SU-DHL-6 (cell line): Measurements from ENCODE around the gene ITPR2.

Experiments
- H2AFZ ChIP-seq: fragments of 200-600 bp; sonication (generic); 2 replicates; pipeline ENCODE4 v1.6.1; 2014; ENCODE audit warnings: low read depth, mild to moderate bottlenecking, moderate library complexity, mixed read lengths, antibody characterized with exemption, low read length; ENCODE audit not compliant: severe bottlenecking
- H3F3A ChIP-seq: fragments of 200-600 bp; shearing (Covaris generic); 2 replicates; pipeline ENCODE4 v1.6.0; 2016; ENCODE audit warnings: antibody characterized with exemption, mild to moderate bottlenecking; ENCODE audit not compliant: insufficient read depth
- H3K27ac ChIP-seq: fragments of 200-600 bp; sonication (generic); 2 replicates; pipeline ENCODE4 v1.5.1; 2016; ENCODE audit warnings: low read depth, mild to moderate bottlenecking, low read length, moderate library complexity, mixed read lengths
- H3K27me3 ChIP-seq: fragments of 200-600 bp; sonication (generic), shearing (Covaris generic); 2 replicates; pipeline ENCODE4 v1.6.0; 2014; ENCODE audit warnings: mild to moderate bottlenecking, low read length
- H3K36me3 ChIP-seq: fragments of 200-600 bp; sonication (generic); 2 replicates; pipeline ENCODE4 v1.6.1; 2014; ENCODE audit warnings: mild to moderate bottlenecking, low read length, mixed read lengths
- H3K4me2 ChIP-seq: fragments of 300-600, 200-600 bp; shearing (Covaris generic), sonication (generic); 2 replicates; pipeline ENCODE4 v1.6.0; 2014; ENCODE audit warnings: low read length, low read depth, mild to moderate bottlenecking; ENCODE audit not compliant: poor library complexity, severe bottlenecking
- H3K4me3 ChIP-seq: fragments of 200-600 bp; sonication (generic); 2 replicates; pipeline ENCODE4 v1.5.1; 2014; ENCODE audit warnings: antibody characterized with exemption, low read length, mild to moderate bottlenecking, mixed read lengths; ENCODE audit not compliant: insufficient read depth, poor library complexity, severe bottlenecking
- H3K79me2 ChIP-seq: fragments of 200-600 bp; sonication (generic); 2 replicates; pipeline ENCODE4 v1.6.1; 2014; ENCODE audit warnings: mild to moderate bottlenecking, low read length, moderate library complexity; ENCODE audit not compliant: insufficient read depth
- H3K9ac ChIP-seq: fragments of 200-600 bp; sonication (generic); 2 replicates; pipeline ENCODE4 v1.7.0; 2014; ENCODE audit warnings: mild to moderate bottlenecking, low read length
- H3K9me2 ChIP-seq: fragments of 200-600 bp; sonication (generic); replicated peaks from 2 replicates; pipeline ENCODE4 v1.6.1; 2014; ENCODE audit warnings: low read length; ENCODE audit not compliant: insufficient read depth
- H3K9me3 ChIP-seq: fragments of 200-600 bp; sonication (generic); 2 replicates; pipeline ENCODE4 v1.6.1; 2014; ENCODE audit warnings: low read length, mixed read lengths; ENCODE audit not compliant: insufficient read depth
- H4K20me1 ChIP-seq: fragments of 200-600 bp; sonication (generic); 2 replicates; pipeline ENCODE4 v1.6.1; 2014; ENCODE audit warnings: low read depth, mild to moderate bottlenecking, antibody characterized with exemption, low read length, moderate library complexity, mixed read lengths
- EZH2phosphoT487 ChIP-seq: fragments of 200-600 bp; sonication (generic), shearing (Covaris generic); conservative IDR thresholded peaks from 2 replicates; pipeline ENCODE4 v1.6.1; 2018; ENCODE audit warnings: mild to moderate bottlenecking, antibody characterized with exemption, low read length, moderate library complexity, mixed read lengths
- TF ChIP-seq, protein P1 (sequence below): fragments of 200-600 bp; sonication (generic); IDR thresholded peaks from one replicate; pipeline ENCODE4 v1.5.1; 2017; ENCODE audit warnings: antibody characterized with exemption, mild to moderate bottlenecking, low read length, moderate library complexity; ENCODE audit not compliant: insufficient read depth, poor library complexity, severe bottlenecking

ITPR2 gene

DNA sequence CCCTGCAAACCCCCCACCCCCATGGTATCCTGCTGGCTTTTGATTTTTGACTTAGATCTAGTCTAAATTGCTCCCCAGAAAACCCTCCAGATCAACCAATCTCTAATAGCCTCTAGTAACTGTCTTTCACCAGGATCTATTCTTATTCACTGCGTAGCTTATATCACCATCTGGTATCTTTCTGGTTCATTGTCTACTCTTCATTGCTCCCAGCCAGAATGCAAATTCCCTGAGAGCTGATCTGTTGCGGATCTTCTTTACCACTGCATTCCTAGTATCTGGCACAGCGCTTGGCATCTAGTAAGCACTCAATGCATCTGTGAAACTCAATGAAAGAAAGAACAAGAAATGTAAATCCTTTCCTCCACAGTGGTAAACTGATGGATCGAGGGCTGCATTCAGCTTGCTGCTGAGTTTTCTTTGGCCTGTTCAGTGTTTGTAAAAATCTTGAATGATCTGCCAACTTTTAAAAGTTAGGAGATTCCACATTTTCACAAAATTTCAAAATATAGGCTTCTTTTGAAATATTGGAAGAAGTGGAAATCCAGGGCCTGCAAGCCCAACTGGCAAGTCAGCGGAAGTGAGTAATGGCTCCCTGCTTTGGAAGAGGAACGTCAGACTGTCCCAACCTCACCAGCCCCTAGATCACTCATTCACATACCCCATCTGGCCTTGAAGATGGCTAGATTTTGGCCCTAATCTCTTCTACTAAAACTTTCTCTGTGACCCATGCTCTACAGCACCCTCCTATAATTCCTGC lies 363.4 kb downstream of the ITPR2 start:
- Histone ChIP-seq H3K36me3 (no peaks in the 10 kb centered on the region), H3K27ac (no peak overlapping the region), H3K4me2 (no peak overlapping the region)

DNA sequence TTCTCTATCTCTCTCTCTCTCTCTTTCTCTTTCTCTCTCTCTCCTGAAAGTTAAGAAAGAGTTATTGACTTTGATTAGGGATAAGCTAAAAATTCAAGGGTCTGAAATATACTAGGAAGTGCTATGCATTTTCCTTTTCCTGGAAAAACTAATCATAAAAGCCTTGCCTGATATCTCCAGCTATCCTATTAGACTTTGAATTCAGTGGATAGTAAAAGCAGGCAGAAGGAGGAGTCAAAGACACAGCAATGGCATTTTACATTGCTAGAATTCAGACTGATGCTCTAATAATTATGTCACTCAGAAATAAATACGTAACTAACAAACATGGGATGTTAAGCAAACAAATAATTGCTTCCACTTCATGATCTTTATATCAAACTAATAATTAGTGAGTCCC lies 365.6 kb downstream of the ITPR2 start:
- TF ChIP-seq, protein P1, sequence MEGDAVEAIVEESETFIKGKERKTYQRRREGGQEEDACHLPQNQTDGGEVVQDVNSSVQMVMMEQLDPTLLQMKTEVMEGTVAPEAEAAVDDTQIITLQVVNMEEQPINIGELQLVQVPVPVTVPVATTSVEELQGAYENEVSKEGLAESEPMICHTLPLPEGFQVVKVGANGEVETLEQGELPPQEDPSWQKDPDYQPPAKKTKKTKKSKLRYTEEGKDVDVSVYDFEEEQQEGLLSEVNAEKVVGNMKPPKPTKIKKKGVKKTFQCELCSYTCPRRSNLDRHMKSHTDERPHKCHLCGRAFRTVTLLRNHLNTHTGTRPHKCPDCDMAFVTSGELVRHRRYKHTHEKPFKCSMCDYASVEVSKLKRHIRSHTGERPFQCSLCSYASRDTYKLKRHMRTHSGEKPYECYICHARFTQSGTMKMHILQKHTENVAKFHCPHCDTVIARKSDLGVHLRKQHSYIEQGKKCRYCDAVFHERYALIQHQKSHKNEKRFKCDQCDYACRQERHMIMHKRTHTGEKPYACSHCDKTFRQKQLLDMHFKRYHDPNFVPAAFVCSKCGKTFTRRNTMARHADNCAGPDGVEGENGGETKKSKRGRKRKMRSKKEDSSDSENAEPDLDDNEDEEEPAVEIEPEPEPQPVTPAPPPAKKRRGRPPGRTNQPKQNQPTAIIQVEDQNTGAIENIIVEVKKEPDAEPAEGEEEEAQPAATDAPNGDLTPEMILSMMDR = no peak
- TF ChIP-seq EZH2phosphoT487 = no peak
- H3F3A ChIP-seq = peaks cover 15% of the 10 kb centered on the region; the same call in 1 of the 2 replicates
- H3K79me2 ChIP-seq = no peaks in the 10 kb centered on the region
- no peak overlapping the region for H3K4me2 ChIP-seq
- no peak overlapping the region for H3K9ac ChIP-seq
- no peaks in the 10 kb centered on the region for H3K36me3 ChIP-seq
- no peaks in the 10 kb centered on the region for H3K27me3 ChIP-seq
- no peak overlapping the region for H3K27ac ChIP-seq
- H3K4me3 ChIP-seq = no peak overlapping the region
- H4K20me1 ChIP-seq = no peaks in the 10 kb centered on the region
- H2AFZ ChIP-seq = no peak overlapping the region
- no peaks in the 10 kb centered on the region for H3K9me2 ChIP-seq
- H3K9me3 ChIP-seq = no peaks in the 10 kb centered on the region

More for the DNA sequence above, 363.4 kb downstream of the ITPR2 start:
- H3K79me2 ChIP-seq = no peaks in the 10 kb centered on the region
- H3K4me3 ChIP-seq = no peak overlapping the region
- H3K27me3 ChIP-seq = no peaks in the 10 kb centered on the region
- no peak overlapping the region for H3K9ac ChIP-seq
- no peaks in the 10 kb centered on the region for H4K20me1 ChIP-seq
- H2AFZ ChIP-seq = no peak overlapping the region
- TF ChIP-seq EZH2phosphoT487 = no peak
- TF ChIP-seq, protein P1 = no peak
- H3K9me2 ChIP-seq = no peaks in the 10 kb centered on the region
- H3K9me3 ChIP-seq = no peaks in the 10 kb centered on the region
- peaks cover 21% of the 10 kb centered on the region; the same call in 1 of the 2 replicates for H3F3A ChIP-seq

DNA sequence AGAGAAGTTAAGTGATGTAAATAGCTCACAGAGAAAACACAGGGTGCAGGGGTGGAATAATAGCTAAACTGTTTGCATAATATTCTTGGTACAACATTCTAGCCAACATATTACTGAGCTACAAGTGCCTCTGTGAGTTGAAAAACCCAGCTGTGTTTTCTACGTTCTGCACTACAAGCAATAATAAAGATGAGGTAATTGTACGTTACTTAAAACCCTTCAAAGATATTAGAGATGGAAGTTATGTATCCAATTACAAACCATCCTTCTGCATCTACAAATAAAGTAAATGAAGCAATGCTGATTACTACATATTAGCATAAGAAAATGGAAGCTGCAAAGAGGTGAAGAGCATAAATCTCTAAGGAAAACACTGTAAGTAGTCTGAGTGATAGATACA lies 366.3 kb downstream of the ITPR2 start:
- Histone ChIP-seq H4K20me1 (no peaks in the 10 kb centered on the region), H3K9me2 (no peaks in the 10 kb centered on the region), H3K4me3 (no peak overlapping the region), H3K4me2 (no peak overlapping the region), H3K9me3 (no peaks in the 10 kb centered on the region), H3K9ac (no peak overlapping the region), H2AFZ (no peak overlapping the region), H3K27me3 (no peaks in the 10 kb centered on the region), H3K79me2 (no peaks in the 10 kb centered on the region), H3K27ac (no peak overlapping the region), H3K36me3 (no peaks in the 10 kb centered on the region), H3F3A (peaks cover 8% of the 10 kb centered on the region; the same call in 1 of the 2 replicates)
- no peak for TF ChIP-seq EZH2phosphoT487
- TF ChIP-seq, protein P1 = no peak
